IMR-90 (cell line): ENCODE data around the gene CUBN.

Experiments used
- CTCF ChIP-seq: conservative IDR thresholded peaks from 2 replicates; pipeline ENCODE4 v1.5.1; 2012; ENCODE audit warnings: mild to moderate bottlenecking, low read depth, low read length, improper control_type of control experiment
- MAZ ChIP-seq: IDR thresholded peaks from 2 replicates; pipeline ENCODE4 v1.6.1; 2012; ENCODE audit warnings: low read depth, mild to moderate bottlenecking, low read length, improper control_type of control experiment, moderate library complexity, borderline replicate concordance
- MXI1 ChIP-seq: IDR thresholded peaks from 2 replicates; pipeline ENCODE4 v1.6.1; 2012; ENCODE audit warnings: low read depth, mild to moderate bottlenecking, low read length, moderate library complexity, borderline replicate concordance
- POLR2A ChIP-seq: IDR thresholded peaks from 2 replicates; pipeline ENCODE4 v1.6.1; 2012; ENCODE audit warnings: mild to moderate bottlenecking, low read depth, low read length
- RAD21 ChIP-seq: IDR thresholded peaks from 2 replicates; pipeline ENCODE4 v1.6.1; 2012; ENCODE audit warnings: low read length, improper control_type of control experiment
- RFX5 ChIP-seq: IDR thresholded peaks from 2 replicates; pipeline ENCODE4 v1.8.0; 2012; ENCODE audit warnings: low read depth, mild to moderate bottlenecking, low read length, moderate library complexity

DNA sequence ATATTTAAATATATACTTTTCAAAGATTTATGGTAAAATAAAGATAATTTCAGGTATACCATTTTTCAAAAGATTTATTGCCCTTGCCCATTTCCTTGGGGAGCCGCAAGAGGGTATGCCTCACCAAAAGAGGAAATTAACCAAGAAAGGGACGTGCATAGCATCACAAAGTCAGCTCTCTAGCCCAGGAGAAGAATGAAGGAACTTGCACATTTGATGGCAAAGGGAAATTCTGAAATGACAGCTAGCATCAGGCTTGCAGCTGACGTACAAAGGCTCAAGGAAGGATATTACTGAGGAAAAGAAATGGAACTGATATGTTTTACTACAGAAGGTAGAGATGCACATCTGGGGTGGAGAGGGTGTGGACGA, 218.8 kb downstream of the CUBN start:
- no peak for TF ChIP-seq CTCF
- no peak for TF ChIP-seq POLR2A
- TF ChIP-seq RAD21: no peak
- no peak for TF ChIP-seq MXI1
- no peak for TF ChIP-seq RFX5
- TF ChIP-seq MAZ: no peak
